Activated CD4-positive, alpha-beta T cell treated with anti-CD3 and anti-CD28 coated beads, Interleukin-2, amount 10 ng/mL, durations not matched to agents 7 days and 5 days (primary cell): ENCODE results near the gene LRRC10B. TPM values are rescaled to one million over a fixed set of nuclear protein-coding genes. Genes with fewer than 3 reads are reported as not detected.

Experiments
- CTCF ChIA-PET: fragments of 350-600 bp; sonication (Branson Sonifier 250); formaldehyde crosslinking; loops from one replicate; lab custom pipeline; 2021; ENCODE audit warnings: antibody characterized with exemption; lab: Charles Lee
- POLR2A ChIA-PET: fragments of 350-600 bp; sonication (Branson Sonifier 250); formaldehyde crosslinking; loops from one replicate; lab custom pipeline; 2021; ENCODE audit warnings: antibody characterized with exemption; lab: Charles Lee
- DNase-seq: peaks from one replicate; pipeline ENCODE4 v3.0.0-alpha.2; 2020
- H3K27ac Mint-ChIP-seq: one replicate; pipeline ENCODE4 v1.8.0; 2021; ENCODE audit warnings: mild to moderate bottlenecking, moderate library complexity, mixed read lengths
- H3K27me3 Mint-ChIP-seq: one replicate; pipeline ENCODE4 v1.8.0; 2021; ENCODE audit warnings: mixed read lengths
- H3K36me3 Mint-ChIP-seq: one replicate; pipeline ENCODE4 v1.8.0; 2021; ENCODE audit warnings: low read depth, mixed read lengths
- H3K4me1 Mint-ChIP-seq: one replicate; pipeline ENCODE4 v1.8.0; 2021; ENCODE audit warnings: mixed read lengths
- H3K4me3 Mint-ChIP-seq: one replicate; pipeline ENCODE4 v1.8.0; 2021; ENCODE audit warnings: mild to moderate bottlenecking, moderate library complexity, mixed read lengths
- H3K9me3 Mint-ChIP-seq: one replicate; pipeline ENCODE4 v1.8.0; 2021; ENCODE audit warnings: mixed read lengths
- microRNA-seq: library from miRNA; unstranded; fragments of <30 nt; microRNA quantifications from one replicate; pipeline ENCODE4 v1.2.0, GENCODE V29; 2021; ENCODE audit warnings: borderline microRNAs expressed, borderline replicate concordance
- total RNA-seq, 2 experiments: library from RNA; stranded (reverse); gene quantifications; one replicate each; pipeline ENCODE4 v1.2.3, GENCODE V29; 2021

The LRRC10B gene
- total RNA-seq, 2 experiments from 2014 or later = not detected

GRCh38 chr11:61550665-61551227 lies 42.2 kb downstream of the LRRC10B start:
- no peaks in the 10 kb centered on the region for H3K9me3 Mint-ChIP-seq
- H3K36me3 Mint-ChIP-seq = no peaks in the 10 kb centered on the region
- H3K27me3 Mint-ChIP-seq = peaks cover 25% of the 10 kb centered on the region
- ChIA-PET CTCF (no interaction called here), POLR2A (no interaction called here)
- no peak overlapping the region for H3K4me3 Mint-ChIP-seq
- H3K4me1 Mint-ChIP-seq = no peaks in the 10 kb centered on the region
- no peak overlapping the region for H3K27ac Mint-ChIP-seq
- DNase-seq = no peak

GRCh38 chr11:61551634-61552033 lies 43.1 kb downstream of the LRRC10B start:
- Mint-ChIP-seq H3K27me3 (peaks cover 34% of the 10 kb centered on the region), H3K9me3 (no peaks in the 10 kb centered on the region), H3K36me3 (no peaks in the 10 kb centered on the region), H3K4me1 (no peaks in the 10 kb centered on the region), H3K4me3 (no peak overlapping the region), H3K27ac (no peak overlapping the region)
- no peak for DNase-seq
- POLR2A ChIA-PET = no interaction called here
- CTCF ChIA-PET = no interaction called here

- Mint-ChIP-seq H3K4me3 (no peak overlapping the region), H3K27ac (no peak overlapping the region), H3K27me3 (peaks cover 39% of the 10 kb centered on the region), H3K36me3 (no peaks in the 10 kb centered on the region), H3K9me3 (no peaks in the 10 kb centered on the region), H3K4me1 (no peaks in the 10 kb centered on the region)
- DNase-seq = no peak
- CTCF ChIA-PET = no interaction called here
- POLR2A ChIA-PET = no interaction called here
Measured at GRCh38 chr11:61552108-61552635, 43.6 kb downstream of the LRRC10B start.

GRCh38 chr11:61553373-61554171 lies 45.0 kb downstream of the LRRC10B start:
- ChIA-PET CTCF (no interaction called here), POLR2A (no interaction called here)
- no peak overlapping the region for H3K27ac Mint-ChIP-seq
- H3K4me3 Mint-ChIP-seq = no peak overlapping the region
- H3K4me1 Mint-ChIP-seq = no peaks in the 10 kb centered on the region
- no peaks in the 10 kb centered on the region for H3K9me3 Mint-ChIP-seq
- no peak for DNase-seq
- no peaks in the 10 kb centered on the region for H3K36me3 Mint-ChIP-seq
- H3K27me3 Mint-ChIP-seq = peaks cover 44% of the 10 kb centered on the region

GRCh38 chr11:61554172-61554988 lies 45.8 kb downstream of the LRRC10B start:
- Mint-ChIP-seq H3K27me3 (peaks cover 44% of the 10 kb centered on the region), H3K4me1 (no peaks in the 10 kb centered on the region), H3K27ac (no peak overlapping the region), H3K9me3 (no peaks in the 10 kb centered on the region), H3K36me3 (no peaks in the 10 kb centered on the region), H3K4me3 (no peak overlapping the region)
- CTCF ChIA-PET = no interaction called here
- POLR2A ChIA-PET = no interaction called here
- no peak for DNase-seq

GRCh38 chr11:61555051-61555969 lies 46.8 kb downstream of the LRRC10B start:
- no peaks in the 10 kb centered on the region for H3K9me3 Mint-ChIP-seq
- no peaks in the 10 kb centered on the region for H3K4me1 Mint-ChIP-seq
- ChIA-PET POLR2A (no interaction called here), CTCF (interaction anchor here (1.0 to 1.4 kb wide), 2 partner anchors 12 to 83 kb away, joined by 3 to 4 read pairs; no protein-coding TSS in a partner anchor)
- no peak for DNase-seq
- peaks cover 44% of the 10 kb centered on the region for H3K27me3 Mint-ChIP-seq
- H3K27ac Mint-ChIP-seq = no peak overlapping the region
- no peak overlapping the region for H3K4me3 Mint-ChIP-seq
- no peaks in the 10 kb centered on the region for H3K36me3 Mint-ChIP-seq

- CTCF ChIA-PET = interaction anchor here (1.0 to 1.4 kb wide), 2 partner anchors 11 to 82 kb away, joined by 3 to 4 read pairs; no protein-coding TSS in a partner anchor
- no peak for DNase-seq
- H3K4me1 Mint-ChIP-seq = no peaks in the 10 kb centered on the region
- no peaks in the 10 kb centered on the region for H3K36me3 Mint-ChIP-seq
- POLR2A ChIA-PET = no interaction called here
- no peak overlapping the region for H3K4me3 Mint-ChIP-seq
- H3K9me3 Mint-ChIP-seq = no peaks in the 10 kb centered on the region
- no peak overlapping the region for H3K27ac Mint-ChIP-seq
- peaks cover 44% of the 10 kb centered on the region for H3K27me3 Mint-ChIP-seq
Measured at GRCh38 chr11:61555978-61556377, 47.4 kb downstream of the LRRC10B start.

- ChIA-PET POLR2A (no interaction called here), CTCF (interaction anchor here (1.4 kb wide), 1 partner anchor 10 kb away, joined by 4 read pairs; no protein-coding TSS in a partner anchor)
- Mint-ChIP-seq H3K27ac (no peak overlapping the region), H3K27me3 (peaks cover 44% of the 10 kb centered on the region), H3K4me3 (no peak overlapping the region), H3K4me1 (no peaks in the 10 kb centered on the region), H3K36me3 (no peaks in the 10 kb centered on the region), H3K9me3 (no peaks in the 10 kb centered on the region)
- DNase-seq = no peak
Measured at GRCh38 chr11:61556621-61557020, 48.1 kb downstream of the LRRC10B start.

Small RNAs within 50 kb of the gene (microRNA-seq; reads per million reads assigned to microRNA genes)
- not detected for gene MIR4488

Other genes starting within 250 kb of the LRRC10B start
- gene VWCE, start 213.4 kb upstream of the LRRC10B start, total RNA-seq = 1 to 10 TPM; 1.6 to 1.7 TPM
- gene DDB1, start 175.6 kb upstream of the LRRC10B start, total RNA-seq = 100 to 1,000 TPM; 207 to 222 TPM
- 10 to 100 TPM; 40.0 to 46.9 TPM for gene TKFC, start 175.5 kb upstream of the LRRC10B start, total RNA-seq
- gene CYB561A3, start 146.9 kb upstream of the LRRC10B start, total RNA-seq = 10 to 100 TPM; 49.4 to 59.6 TPM
- 10 to 100 TPM; 52.0 to 60.4 TPM for gene TMEM138, start 146.4 kb upstream of the LRRC10B start, total RNA-seq
- gene TMEM216, start 116.2 kb upstream of the LRRC10B start, total RNA-seq = 1 to 10 TPM; 3.7 to 6.3 TPM
- gene CPSF7, start 78.8 kb upstream of the LRRC10B start, total RNA-seq = 100 to 1,000 TPM; 106 to 133 TPM
- gene SDHAF2, start 78.6 kb upstream of the LRRC10B start, total RNA-seq = 10 to 100 TPM; 42.4 to 48.3 TPM
- gene SYT7, start 72.3 kb downstream of the LRRC10B start, total RNA-seq = not detected
- under 1 TPM; 0.44 to 0.45 TPM for gene DAGLA, start 171.6 kb downstream of the LRRC10B start, total RNA-seq
- gene MYRF, start 243.9 kb downstream of the LRRC10B start, total RNA-seq = 1 to 10 TPM; 1.1 to 1.2 TPM